LNCaP clone FGC (cell line): ENCODE results near the gene LMNA.

Source experiments
- DNase-seq: peaks from one replicate; pipeline ENCODE4 v3.0.0-alpha.2; 2011; ENCODE audit warnings: low read depth
- H3K4me3 ChIP-seq: 2 replicates; pipeline ENCODE4 v1.5.1; 2011; ENCODE audit warnings: mild to moderate bottlenecking, low read depth, low read length, control low read depth
- CTCF ChIP-seq: IDR thresholded peaks from 2 replicates; pipeline ENCODE4 v1.5.1; 2012; ENCODE audit warnings: mild to moderate bottlenecking; ENCODE audit not compliant: control insufficient read depth, insufficient read depth; ENCODE audit errors: extremely low read depth

Gene LMNA

GRCh38 chr1:156098784-156099183, 15.7 kb upstream of the LMNA start:
- H3K4me3 ChIP-seq = no peak overlapping the region
- no peak for TF ChIP-seq CTCF
- DNase-seq = no peak

GRCh38 chr1:156099282-156099681, 15.2 kb upstream of the LMNA start:
- no peak overlapping the region for H3K4me3 ChIP-seq
- DNase-seq = no peak
- no peak for TF ChIP-seq CTCF

- H3K4me3 ChIP-seq = no peak overlapping the region
- DNase-seq = no peak
- no peak for TF ChIP-seq CTCF
Observed at GRCh38 chr1:156100205-156100995, 14.1 kb upstream of the LMNA start.

GRCh38 chr1:156101880-156102279, 12.6 kb upstream of the LMNA start:
- H3K4me3 ChIP-seq = no peak overlapping the region
- no peak for TF ChIP-seq CTCF
- DNase-seq = no peak

- no peak for TF ChIP-seq CTCF
- H3K4me3 ChIP-seq = no peak overlapping the region
- no peak for DNase-seq
Observed at GRCh38 chr1:156102633-156103511, 11.6 kb upstream of the LMNA start.

GRCh38 chr1:156103521-156103947, 11.0 kb upstream of the LMNA start:
- no peak for TF ChIP-seq CTCF
- DNase-seq = no peak
- no peak overlapping the region for H3K4me3 ChIP-seq
